Measurements from ENCODE around the gene ADH4.

DNA sequence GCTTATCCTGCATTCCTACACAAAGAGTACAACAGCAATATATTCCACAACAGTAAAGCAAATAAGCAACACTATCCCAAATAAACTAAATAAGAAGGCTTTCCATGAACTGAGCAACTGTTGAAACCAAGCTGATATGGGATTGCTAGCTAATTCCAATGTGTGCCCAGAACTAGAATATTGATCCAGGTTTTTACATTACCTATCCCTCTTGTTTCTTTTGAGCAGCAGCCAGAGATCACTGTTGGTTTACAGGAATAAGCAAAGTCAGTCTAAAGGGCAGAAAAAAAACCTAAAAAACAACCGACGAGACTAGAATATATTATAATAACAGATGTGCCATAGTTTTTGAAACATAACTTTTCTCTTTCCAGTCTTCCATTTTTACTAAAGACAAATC is 22.4 kb upstream of the ADH4 start:
- TF ChIP-seq, protein P1, sequence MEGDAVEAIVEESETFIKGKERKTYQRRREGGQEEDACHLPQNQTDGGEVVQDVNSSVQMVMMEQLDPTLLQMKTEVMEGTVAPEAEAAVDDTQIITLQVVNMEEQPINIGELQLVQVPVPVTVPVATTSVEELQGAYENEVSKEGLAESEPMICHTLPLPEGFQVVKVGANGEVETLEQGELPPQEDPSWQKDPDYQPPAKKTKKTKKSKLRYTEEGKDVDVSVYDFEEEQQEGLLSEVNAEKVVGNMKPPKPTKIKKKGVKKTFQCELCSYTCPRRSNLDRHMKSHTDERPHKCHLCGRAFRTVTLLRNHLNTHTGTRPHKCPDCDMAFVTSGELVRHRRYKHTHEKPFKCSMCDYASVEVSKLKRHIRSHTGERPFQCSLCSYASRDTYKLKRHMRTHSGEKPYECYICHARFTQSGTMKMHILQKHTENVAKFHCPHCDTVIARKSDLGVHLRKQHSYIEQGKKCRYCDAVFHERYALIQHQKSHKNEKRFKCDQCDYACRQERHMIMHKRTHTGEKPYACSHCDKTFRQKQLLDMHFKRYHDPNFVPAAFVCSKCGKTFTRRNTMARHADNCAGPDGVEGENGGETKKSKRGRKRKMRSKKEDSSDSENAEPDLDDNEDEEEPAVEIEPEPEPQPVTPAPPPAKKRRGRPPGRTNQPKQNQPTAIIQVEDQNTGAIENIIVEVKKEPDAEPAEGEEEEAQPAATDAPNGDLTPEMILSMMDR (IDR thresholded peaks at IDR 0.05; ENCODE audit: insufficient read depth, low read length, poor library complexity, severe bottlenecking) = no peak
- TF ChIP-seq EZH2phosphoT487 (conservative IDR thresholded peaks at IDR 0.05; ENCODE audit: low read length) = no peak
